Stromal cell of bone marrow (primary cell): Measurements from ENCODE around the gene PADI3.

Experiments
- DNase-seq: peaks from one replicate; pipeline ENCODE4 v3.0.0-alpha.2; 2012; ENCODE audit warnings: low read depth

Gene PADI3

DNA sequence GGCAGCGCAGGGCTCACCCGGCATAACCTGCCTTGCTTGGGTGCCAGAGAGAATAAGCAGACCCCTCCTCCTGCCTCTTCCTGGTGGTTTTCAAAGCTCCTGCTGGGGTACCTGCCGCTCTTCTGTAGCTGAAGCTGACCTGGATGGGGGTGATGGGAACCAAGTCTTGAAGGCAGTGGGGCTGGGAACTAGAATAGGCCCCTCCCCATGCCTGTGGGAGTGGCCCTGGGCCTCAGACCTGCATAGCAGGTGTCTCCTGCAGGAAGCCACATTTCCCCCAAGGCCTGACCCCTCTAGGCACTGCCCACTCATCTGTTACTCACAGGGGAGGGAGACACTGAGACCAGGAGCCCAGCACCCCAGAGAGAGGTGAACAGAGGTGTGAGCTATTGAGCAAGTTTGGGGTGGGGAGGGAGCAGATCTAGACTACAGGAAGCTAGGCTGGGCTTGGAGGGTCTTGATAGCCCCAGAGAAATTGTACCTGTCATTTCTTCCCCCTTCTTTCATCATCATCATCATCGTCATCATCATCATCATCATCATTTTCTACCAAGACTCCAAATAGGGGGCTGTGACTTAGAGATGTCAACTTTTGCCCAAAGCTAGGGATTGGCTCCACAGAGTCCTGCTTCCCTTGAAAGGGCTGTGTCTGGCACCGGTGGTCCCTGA, 33.9 kb upstream of the PADI3 start:
- DNase-seq, result no peak

DNA sequence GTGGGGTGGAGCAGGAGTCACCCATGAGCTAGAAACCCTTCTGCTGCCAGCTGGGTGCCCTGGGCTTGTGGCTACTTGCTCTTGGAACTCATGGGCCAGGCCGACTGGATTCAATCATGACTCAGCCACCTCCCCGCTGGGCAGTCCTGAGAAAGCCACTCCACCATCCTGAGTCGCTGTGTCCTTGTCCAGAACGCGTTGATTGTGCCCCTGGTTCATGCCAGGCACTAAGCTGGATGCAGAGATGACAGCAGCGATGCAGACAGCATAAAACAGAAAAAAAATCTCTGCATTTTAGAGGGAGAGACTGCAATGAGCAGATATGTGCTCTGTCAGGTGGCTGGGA, 33.4 kb upstream of the PADI3 start:
- no peak for DNase-seq

DNA sequence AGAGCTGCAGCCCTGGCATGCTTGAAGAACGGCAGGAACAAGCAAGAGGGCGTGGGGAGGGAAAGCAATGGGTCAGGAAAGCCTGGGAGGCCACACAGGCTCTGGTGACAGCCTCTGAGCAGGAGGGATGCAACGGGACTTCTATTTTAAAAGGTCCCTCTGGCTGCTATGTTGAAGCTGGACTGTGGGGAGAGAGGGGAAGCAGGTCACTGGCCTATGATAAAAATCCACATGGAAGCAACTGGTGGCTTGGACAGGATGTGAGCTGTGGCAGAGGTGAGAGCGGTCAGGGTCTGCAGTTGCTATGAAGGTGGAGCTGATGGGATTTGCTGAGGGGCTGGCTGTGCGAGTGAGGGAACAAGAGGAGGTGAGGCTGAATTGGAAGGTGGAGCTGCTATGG, 32.8 kb upstream of the PADI3 start:
- DNase-seq, result no peak

DNA sequence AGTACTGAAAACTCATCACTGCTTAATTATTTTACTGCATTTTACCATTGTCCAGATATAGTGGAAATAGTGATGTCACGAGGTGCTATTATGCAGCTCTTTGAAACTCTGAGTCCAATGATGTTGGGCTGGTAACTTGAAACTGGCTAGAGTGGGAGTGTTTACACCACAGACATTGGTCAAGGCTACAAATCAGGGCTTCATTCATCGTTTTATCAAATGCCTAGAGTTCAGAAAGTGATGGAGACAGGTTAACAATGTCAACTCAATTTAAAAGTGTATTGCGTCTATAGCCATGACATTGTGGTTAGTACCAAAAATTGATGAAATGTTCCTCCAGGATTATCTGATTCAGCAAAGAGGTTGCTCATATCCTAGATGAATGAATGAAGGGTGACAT, 31.3 kb upstream of the PADI3 start:
- no peak for DNase-seq

DNA sequence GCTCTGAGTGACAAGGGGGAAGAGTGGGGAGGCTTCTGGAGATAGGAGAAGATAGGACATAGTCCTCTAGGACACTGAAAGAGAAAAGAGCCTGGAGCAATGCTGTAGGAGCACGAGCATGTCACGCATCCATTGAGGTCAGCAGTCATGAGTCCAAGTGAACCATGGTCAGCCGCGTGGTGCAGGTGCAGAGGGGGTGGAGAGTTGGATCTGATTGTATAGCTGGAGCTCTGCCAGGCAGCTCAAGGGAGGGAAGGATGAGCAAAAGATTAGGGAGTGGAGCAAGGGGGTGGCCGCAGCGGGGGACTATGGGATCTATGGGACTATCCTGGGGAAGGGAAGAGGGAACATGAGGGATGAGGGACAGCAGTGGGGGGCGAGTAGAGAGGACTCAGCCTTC, 30.0 kb upstream of the PADI3 start:
- DNase-seq, result no peak

DNA sequence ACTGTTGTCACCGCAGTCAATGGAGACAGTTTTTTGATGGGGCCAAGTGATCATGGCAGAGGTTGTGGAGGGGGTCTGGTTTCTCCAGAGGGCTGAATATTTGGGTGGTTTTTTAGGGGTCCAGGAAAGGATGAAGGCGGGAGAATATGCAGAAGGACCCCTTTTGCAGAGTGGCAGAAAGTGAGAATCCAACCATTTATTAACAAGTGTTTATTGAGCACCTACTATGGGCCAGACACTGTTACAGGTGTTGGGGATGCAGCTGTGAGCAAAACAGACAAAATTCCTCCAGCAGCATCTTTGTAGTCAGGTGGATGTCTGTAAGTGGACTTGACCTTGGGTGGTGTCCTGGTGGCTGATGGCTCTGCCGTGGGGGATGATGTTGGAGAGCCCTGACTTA, 28.6 kb upstream of the PADI3 start:
- DNase-seq, result no peak

DNA sequence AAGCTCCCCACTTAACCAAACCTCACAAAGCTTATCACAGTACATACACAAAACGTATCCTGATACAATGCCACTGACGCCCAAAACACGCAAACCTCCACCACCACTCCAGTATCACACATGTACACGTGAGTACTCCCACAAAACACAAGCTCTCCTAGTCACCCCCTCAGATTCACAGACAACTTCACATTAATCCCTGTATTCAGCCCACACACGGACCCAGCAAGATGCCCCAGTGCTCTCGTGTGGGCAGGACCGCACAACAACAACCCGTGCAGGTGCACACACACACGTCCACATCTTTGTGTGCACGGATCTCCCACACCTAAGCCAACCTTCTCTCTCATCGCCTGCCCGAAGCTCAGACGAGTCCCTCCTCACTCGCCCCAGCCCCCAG, 26.3 kb upstream of the PADI3 start:
- no peak for DNase-seq

DNA sequence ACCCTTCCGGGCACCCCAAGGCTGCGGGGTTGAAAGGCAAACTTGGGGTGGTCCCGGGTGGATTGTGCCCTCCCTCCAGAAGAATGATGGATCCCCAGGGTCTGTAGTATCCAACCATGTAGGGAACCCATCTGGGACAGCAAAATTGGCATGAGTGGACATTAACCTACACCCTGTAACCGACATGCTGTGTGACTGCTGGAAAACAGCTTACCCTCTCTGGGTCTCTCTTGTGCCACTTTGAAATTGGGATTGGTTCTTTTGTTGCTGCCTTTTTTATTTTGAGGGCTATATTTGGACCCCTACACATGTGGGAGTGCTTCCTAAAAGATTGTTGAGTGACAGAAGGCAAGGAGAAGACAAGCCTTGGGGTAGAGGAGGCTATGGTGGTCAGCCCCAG, 24.5 kb upstream of the PADI3 start:
- DNase-seq, result no peak

DNA sequence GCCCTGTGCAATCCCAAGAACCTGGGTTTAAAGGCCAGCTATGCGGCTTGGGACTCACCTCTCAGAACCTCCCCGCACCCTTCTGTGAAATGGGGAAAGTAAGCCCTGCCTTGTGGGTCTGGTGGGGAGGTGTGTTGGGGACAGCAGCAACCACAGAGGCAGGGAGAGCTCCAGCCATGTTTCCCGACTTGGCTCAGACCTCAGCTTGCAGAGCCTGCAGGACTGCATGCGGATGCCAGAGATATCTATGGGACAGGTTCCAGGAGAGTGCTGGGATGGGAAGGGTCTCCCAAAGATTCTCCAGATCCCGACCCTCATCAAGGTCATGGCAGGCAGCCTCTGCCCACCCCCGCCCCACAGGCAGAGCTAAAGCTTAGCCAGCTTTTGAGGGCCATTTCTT, 23.8 kb upstream of the PADI3 start:
- DNase-seq, result no peak

DNA sequence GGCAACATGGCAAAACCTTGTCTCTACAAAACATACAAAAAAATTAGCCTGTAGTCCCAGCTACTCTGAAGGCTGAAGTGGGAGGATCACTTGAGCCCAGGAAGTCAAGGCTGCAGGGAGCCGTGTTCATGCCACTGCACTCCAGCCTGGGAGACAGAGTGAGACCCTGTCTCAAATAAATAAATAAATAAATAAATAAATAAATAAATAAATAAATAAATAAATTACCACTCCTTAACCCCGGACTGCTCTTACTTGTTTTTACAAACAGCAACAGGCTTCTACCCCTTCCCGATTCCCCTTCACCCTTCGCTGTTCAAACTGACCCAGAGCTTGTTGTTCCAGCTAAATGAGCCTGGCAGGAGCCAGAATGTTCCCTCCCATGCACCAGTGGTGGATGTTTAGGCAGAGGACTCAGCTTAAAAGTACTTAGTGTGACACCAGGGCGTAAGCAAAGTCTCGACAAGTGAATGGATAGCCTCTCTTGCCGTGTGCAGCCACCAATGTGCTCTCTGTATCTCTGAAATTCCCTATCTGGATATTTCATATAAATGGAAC, 21.5 kb upstream of the PADI3 start:
- no peak for DNase-seq

DNA sequence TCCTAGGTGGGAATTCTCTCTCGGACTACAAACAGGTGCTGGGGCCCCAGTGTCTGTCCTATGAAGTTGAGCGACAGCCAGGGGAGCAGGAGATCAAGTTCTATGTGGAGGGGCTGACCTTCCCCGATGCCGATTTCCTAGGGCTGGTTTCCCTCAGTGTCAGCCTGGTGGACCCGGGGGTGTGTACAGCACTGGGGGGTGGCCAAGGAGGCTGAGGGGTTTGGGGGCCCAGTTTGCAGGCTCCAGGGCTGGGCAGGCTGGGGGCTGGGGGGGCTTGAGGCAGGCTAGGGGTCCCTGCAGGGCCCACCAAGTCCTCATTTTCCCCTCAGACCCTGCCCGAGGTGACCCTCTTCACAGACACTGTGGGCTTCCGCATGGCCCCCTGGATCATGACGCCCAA, 20.3 kb upstream of the PADI3 start:
- DNase-seq, result no peak

DNA sequence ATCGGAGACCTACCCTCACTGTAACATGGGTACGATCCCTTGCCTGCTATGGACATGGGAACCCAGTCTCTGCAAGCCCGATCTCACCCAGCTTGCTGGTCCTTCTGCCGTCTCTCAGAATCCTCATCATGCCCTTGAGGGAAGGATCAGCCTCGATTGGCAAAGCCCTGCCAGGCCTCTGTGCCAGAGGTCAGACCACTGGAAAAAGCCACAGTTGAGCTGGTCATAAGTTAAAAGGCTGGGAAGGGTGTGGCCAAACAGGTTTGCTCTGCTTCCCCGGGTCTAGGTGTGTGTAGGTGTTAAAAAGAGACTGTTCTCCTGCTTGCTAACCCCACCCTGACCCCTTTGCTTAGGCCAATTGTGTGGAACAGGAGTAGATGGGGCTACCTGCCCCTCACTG, 19.5 kb upstream of the PADI3 start:
- no peak for DNase-seq

DNA sequence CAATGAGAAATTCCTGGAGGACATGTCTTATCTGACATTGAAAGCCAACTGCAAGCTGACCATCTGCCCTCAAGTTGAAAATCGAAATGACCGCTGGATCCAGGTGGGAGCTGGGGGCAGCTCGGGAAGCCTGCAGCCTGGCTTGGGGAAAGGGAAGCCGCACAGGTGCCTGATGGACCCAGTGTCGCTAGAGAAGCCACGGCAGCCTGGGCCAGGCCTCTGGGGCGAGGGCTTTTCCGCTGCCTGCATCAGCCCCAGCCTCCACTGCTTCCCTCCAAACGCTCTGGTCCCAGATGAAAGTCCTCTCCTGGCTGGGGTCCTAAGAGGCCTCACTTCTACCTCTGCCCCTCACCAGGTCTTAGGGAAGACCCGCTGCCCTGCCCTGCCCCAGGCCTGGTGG, 18.8 kb upstream of the PADI3 start:
- DNase-seq, result no peak

DNA sequence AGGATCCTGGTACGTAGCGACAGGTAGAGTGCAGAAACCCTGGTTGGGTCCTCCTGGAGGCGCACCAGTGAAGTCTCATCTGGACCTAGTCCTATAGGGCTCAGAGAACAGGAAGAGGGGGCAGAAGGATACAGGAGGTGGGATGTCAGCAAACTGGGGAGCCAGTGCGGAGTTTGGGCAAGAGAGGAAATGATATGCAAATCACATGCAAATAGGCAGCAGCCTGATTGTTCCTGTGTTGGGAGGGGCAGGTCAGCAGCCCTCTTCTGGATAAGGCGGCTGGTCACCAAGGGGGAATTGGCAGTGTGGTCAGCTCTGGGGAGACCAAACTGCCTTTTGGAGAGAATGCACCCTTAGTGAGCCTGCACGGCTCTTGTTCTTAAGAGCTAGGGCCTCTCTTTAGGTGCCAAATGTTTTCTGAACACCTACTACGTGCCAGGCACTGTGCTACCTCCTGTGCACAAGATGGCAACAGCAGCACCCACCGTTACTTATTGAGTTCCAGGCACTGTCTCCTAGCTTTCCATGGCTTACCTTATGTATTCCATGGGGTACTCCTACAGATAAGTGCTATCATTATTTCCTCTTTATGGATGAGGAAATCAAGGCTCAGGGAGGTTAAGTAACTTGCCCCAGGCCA, 18.1 kb upstream of the PADI3 start:
- DNase-seq, result no peak

DNA sequence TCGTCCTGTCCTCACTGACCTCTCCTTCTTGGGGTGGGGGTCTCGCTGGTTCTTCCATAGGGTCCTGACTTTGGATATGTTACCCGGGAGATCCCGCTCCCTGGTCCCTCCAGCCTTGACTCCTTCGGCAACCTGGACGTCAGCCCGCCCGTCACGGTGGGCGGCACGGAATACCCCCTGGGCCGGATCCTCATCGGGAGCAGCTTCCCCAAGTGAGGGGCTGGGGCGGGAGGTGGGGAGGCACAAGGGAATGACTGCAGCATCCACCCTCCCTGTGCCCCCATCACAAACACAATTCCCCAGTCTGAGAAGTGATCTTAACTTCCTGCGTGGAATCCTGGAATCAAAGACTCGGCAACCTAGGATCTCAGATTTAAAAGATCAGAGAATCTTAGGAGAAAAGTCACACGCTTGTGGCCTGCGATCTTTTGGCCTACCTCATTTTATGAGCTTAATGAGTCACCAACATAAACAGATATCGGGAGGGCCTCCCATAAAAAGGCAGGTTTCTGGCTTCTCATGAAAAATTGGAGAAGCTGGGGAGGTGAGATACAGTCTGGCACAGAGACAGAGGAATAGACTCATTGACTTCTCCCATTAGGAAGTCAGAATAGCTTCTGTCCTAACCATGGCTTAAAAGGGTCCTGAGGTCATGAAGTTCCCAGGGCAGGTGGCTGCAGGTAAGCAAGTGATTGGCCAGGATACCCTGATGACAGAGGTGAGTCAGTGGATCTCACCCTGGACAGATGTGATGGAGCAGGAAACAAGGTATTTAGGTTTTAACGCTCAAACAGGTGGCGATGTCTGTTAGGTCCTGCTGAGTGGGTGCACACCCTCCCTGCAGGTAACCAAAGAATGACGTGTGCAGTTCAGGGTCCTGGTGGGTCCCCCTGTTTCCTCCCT, 15.9 kb upstream of the PADI3 start:
- DNase-seq, result peak; percentile 57

DNA sequence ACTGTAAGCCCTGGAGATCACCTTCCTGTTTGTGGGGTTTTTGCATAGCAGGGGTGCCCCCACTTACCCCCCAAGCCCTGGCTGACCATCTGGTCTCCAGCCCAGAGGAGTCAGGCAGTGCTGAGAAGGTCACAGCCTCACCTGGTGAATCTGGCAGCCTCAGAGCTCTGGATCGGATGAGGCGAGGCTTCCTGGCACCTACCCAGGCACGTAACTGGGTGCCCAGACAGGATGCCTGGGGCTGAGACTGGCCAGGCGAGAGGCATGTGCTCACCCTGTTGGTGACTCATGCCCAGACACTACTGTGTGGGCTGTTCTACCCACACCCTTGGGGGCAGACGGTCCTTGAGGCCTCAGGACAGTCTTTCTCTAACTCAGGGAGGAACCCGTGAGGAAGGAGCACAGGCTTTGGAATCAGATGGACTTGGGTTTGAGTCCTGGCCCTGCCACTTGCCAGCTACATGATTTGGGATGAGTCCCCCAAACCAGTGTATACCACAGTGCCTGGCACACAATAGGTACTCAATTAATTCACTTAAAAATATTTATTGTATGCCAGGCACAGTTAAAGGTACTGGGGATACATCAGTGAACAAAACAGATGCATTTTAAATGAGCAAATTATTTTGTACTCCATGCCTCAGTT, 15.1 kb upstream of the PADI3 start:
- DNase-seq, result peak; percentile 54

DNA sequence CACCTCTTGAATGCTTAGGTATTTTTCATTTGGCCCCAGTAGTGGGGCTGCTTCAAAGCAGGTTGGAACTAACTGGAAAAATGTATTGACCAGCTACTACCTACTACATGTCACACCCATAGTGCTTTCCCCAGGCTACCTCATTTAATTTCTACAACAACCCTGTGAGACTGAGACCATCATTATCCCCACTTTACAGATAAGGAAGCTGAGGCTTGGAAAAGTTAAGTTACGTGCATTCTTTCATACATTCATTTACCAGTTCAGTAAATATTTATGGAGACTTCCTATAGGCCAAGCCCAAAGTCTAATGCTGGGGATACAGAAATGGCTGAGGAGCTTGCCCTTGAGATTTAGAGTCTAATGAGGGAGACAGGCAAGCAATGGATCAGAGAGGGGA, 14.5 kb upstream of the PADI3 start:
- DNase-seq, result no peak

DNA sequence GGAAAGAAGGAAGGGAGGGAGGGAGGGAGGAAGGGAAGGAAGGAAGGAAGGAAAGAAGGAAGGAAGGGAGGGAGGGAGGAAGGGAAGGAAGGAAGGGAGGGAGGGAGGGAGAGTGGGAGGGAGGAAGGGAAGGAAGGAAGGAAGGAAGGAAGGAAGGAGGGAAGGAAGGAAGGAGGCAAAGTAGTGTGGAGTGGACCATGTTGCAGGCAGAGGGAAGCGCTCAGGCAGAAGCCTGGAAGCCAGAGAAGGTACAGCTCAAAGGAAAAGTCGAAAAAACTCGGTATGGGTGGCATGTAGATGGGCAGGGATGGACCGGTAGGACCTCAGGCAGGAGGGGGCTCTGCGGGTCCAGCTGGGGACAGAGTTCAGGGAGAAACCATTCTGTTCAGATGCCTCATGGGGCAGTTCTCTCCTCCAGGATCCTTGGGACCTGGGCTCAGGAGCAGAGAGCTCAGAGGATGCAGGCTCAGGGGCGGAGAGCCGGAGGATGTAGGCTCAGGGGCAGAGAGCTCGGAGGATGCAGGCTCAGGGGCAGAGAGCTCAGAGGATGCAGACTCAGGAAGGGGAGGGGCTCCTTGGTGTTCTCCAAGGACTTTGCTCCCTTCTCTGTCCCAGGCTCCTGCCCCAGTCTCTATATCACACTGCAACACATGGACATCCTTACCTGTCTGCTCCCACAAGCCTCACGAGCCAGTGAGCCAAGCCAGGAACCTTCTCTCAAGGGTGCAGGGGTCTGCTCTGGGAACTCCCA, 13.6 kb upstream of the PADI3 start:
- no peak for DNase-seq

DNA sequence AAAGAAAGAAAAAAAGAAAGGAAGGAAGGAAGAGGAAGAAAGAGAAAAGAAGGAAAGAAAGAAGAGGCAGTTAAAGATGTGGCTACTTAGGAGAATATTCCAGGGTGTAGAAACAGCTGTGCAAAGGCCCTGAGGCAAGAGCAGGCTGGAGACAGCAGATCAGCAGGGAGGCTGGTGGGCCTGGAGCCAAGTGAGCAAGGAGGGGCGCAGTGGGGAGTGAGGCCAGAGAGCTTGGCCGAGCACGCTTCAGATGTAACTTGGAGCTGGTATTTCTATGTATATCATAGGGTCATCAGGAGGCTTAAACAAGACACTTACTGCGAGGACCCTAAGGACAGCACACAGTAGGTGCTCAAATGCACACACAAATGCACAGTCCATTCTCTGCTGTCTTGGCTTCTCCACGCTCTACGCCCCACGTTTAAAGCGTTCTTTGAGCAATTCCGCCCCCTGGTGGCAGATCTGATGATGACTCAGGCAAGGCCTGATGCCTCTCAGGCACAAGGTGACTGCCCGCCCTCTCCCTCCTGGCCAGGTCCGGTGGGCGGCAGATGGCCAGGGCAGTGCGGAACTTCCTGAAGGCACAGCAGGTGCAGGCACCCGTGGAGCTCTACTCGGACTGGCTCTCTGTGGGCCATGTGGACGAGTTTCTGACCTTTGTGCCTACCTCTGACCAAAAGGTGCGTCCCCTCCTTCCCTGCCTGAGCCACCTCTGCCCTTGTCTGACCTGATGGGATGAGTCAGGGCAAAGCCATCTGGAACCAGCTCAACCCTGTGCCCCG, 11.9 kb upstream of the PADI3 start:
- DNase-seq, result peak; percentile 64

DNA sequence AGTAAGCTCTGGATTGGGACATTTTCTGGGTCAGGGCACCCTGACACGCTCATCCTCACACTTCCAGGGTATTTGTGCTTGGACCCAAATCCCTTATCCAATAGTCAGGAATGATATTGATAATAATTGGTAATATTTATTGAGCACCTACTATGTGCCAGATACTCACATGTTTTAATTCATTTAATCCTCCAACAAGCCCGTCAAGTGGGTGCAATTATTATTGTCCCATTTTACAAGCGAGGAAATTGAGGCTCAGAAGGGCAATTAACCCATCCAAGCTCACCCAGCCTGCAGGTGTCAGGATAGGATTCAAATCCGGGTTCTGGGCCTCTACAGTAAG, 11.4 kb upstream of the PADI3 start:
- DNase-seq, result no peak

DNA sequence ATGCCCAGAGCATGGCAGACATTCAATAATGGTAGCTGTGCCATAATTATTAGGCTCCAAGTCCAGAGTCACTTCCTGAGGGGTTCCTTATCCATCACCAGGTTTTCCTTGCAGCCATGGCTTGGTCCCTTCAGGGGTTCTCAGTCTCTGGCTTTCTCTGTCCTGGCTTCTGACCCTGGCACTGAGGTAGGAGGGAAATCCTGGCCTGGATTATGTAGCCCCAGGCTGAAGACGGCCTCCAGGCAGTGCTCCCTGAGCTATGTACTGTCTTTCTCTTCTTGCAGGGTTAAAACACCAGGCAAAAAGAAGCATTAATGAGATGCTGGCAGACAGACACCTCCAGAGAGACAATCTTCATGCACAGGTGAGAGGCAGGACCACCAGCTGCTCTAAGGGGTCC, 9.5 kb upstream of the PADI3 start:
- peak; percentile 90 for DNase-seq
